Ovary (tissue), 9 donors: ENCODE data around the gene RPUSD3. TPM values are rescaled to one million over a fixed set of nuclear protein-coding genes. Genes with fewer than 3 reads are reported as not detected.

Experiments
- DNase-seq, 5 donors: peaks; one replicate each; pipeline ENCODE4 v3.0.0-alpha.2; 2019 to 2020
- H3K27ac ChIP-seq, 2 donors: fragments of 200-600 bp; one replicate each; pipeline versions ENCODE4 v1.5.1 to v1.8.0; 2019 to 2022
- H3K27me3 ChIP-seq: fragments of 200-600 bp; one replicate; pipeline ENCODE4 v1.8.0; 2022
- H3K36me3 ChIP-seq: fragments of 200-600 bp; sonication (generic); one replicate; pipeline ENCODE4 v1.5.1; 2019
- H3K4me1 ChIP-seq: one replicate; pipeline ENCODE4 v1.8.1; 2013; ENCODE audit warnings: mild to moderate bottlenecking, moderate library complexity; ENCODE audit not compliant: insufficient read depth
- H3K4me3 ChIP-seq: fragments of 200-600 bp; sonication (generic); one replicate; pipeline ENCODE4 v1.5.1; 2017
- H3K9me3 ChIP-seq, 2 donors: fragments of 200-600 bp in 1 of 2; sonication (generic) in 1 of 2; one replicate each; pipeline versions ENCODE4 v1.5.1 to v1.8.1; 2013 to 2019; ENCODE audit warnings: mild to moderate bottlenecking in 1 of 2, moderate library complexity in 1 of 2
- CTCF ChIP-seq, 3 donors: fragments of 450-650 bp in 2 of 3; fragments of 200-600 bp in 1 of 3; IDR thresholded peaks; one replicate each; pipeline versions ENCODE4 v1.5.1 to v1.8.0; 2016 to 2022; ENCODE audit warnings: antibody characterized with exemption in 3 of 3, mild to moderate bottlenecking in 1 of 3
- EP300 ChIP-seq: sonication (generic); formaldehyde crosslinking; IDR thresholded peaks from one replicate; pipeline ENCODE4 v1.6.1; 2017; ENCODE audit warnings: antibody characterized with exemption
- POLR2A ChIP-seq: fragments of 450-650 bp; IDR thresholded peaks from one replicate; pipeline ENCODE4 v1.6.1; 2017; ENCODE audit warnings: antibody characterized with exemption, mild to moderate bottlenecking, moderate library complexity
- WGBS, 3 donors: extraction: QIAGEN DNeasy Blood & Tissue Kit in 1 of 3; methylation state at CpG; one replicate each; pipeline versions ENCODE4 v1.1.5 to v1.1.7; 2013 to 2017; 5-methylcytosine and 5-hydroxymethylcytosine counted together
- intact Hi-C, 4 donors: fragments of 100-400 bp; cut with DNase I; formaldehyde crosslinking; loops; one replicate each; pipeline versions ENCODE4 v1.11.0 to v1.15.1; 2022 to 2023
- polyA plus RNA-seq, 2 donors: library from polyadenylated mRNA; stranded (reverse); fragments of 200-250 nt in 1 of 2; fragments of 350-450 nt in 1 of 2; fragmentation: Illumina TruSeq in 1 of 2; extraction: RNeasy Lipid Tissue Mini Kit (QIAGEN cat#74804) in 1 of 2; gene quantifications; one replicate each; pipeline ENCODE4 v1.2.3, GENCODE V29; 2013 to 2014
- total RNA-seq, 7 donors: library from RNA; depleted of rRNA in 2 of 7; stranded (reverse); fragments of >200 nt in 2 of 7; fragmentation: NEBNext Ultra II Directional in 3 of 7; extraction: Animal tissue kit (Norgen Biotek cat#: 25700) in 3 of 7; gene quantifications; one replicate each; pipeline versions ENCODE4 v1.1.0 to v1.2.4, GENCODE V29; 2016 to 2023
- donor health status: DM: no; HTN: no; CAD: no; lungs with moderate emphysema.
- donor health status: DM: no; HTN: no; CAD: no.
- donor health status: Bipolar disorder and iron deficiency.
- donor health status: DM: yes; HTN: yes; CAD: no.
- donor health status: DM: no; HTN: no; CAD: no.
- donor health status: DM: yes; HTN: yes; CAD: no.

RPUSD3 gene
- total and polyA plus RNA-seq, 9 donors, result 19.4 to 32.2 (median 26.8) TPM

- H3K9me3 ChIP-seq, result no peaks in the 10 kb centered on the region
- intact Hi-C loops, result no loop called here
- DNase-seq, result no peak
- TF ChIP-seq EP300 (no peak), CTCF (IDR thresholded peaks at IDR 0.05) (no peak), POLR2A (no peak)
- no peaks in the 10 kb centered on the region for H3K36me3 ChIP-seq
- H3K4me1 ChIP-seq, result no peaks in the 10 kb centered on the region
- no peak overlapping the region for H3K4me3 ChIP-seq
- H3K27me3 ChIP-seq, result no peaks in the 10 kb centered on the region
- WGBS, 3 donors, result 60 to 78% (median 74%) methylated on average over 2 of the region's 2 CpGs
- H3K27ac ChIP-seq, result no peak overlapping the region
Measured at GRCh38 chr3:9820946-9821345, 22.9 kb downstream of the RPUSD3 start.

DNA sequence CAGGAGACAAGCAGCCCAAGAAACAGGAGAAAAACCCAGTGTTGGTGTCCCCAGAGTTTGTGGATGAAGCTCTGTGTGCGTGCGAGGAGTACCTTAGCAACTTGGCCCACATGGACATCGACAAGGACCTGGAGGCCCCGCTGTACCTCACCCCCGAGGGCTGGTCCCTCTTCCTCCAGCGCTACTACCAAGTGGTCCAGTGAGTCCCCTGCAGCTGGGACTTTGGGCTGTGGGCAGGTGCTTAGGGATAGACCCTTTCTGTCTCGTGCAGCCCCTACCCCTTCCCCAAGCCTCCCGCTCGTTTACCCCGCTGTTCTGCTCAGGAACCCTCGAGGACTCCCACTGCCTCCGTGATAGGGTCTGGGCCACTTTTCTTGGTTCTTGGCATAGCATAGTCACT, 23.3 kb downstream of the RPUSD3 start:
- Histone ChIP-seq H3K4me3 (no peak overlapping the region), H3K36me3 (no peaks in the 10 kb centered on the region), H3K27me3 (no peaks in the 10 kb centered on the region), H3K4me1 (no peaks in the 10 kb centered on the region), H3K9me3 (no peaks in the 10 kb centered on the region), H3K27ac (no peak overlapping the region)
- TF ChIP-seq CTCF (IDR thresholded peaks at IDR 0.05) (no peak), POLR2A (no peak)
- 86 to 94% (median 89%) methylated on average over 12 of the region's 12 CpGs for WGBS, 3 donors
- intact Hi-C loops, result no loop called here
- DNase-seq, result no peak

GRCh38 chr3:9818666-9819335, 25.0 kb downstream of the RPUSD3 start:
- no peaks in the 10 kb centered on the region for H3K36me3 ChIP-seq
- no peak overlapping the region for H3K4me3 ChIP-seq
- H3K27me3 ChIP-seq, result no peaks in the 10 kb centered on the region
- intact Hi-C loops, result no loop called here
- no peak for DNase-seq
- no peaks in the 10 kb centered on the region for H3K4me1 ChIP-seq
- H3K9me3 ChIP-seq, result no peaks in the 10 kb centered on the region
- WGBS, 3 donors, result 80 to 95% (median 94%) methylated on average over 6 to 7 of the region's 7 CpGs
- TF ChIP-seq EP300 (no peak), CTCF (IDR thresholded peaks at IDR 0.05) (no peak), POLR2A (no peak)
- no peak overlapping the region for H3K27ac ChIP-seq

DNA sequence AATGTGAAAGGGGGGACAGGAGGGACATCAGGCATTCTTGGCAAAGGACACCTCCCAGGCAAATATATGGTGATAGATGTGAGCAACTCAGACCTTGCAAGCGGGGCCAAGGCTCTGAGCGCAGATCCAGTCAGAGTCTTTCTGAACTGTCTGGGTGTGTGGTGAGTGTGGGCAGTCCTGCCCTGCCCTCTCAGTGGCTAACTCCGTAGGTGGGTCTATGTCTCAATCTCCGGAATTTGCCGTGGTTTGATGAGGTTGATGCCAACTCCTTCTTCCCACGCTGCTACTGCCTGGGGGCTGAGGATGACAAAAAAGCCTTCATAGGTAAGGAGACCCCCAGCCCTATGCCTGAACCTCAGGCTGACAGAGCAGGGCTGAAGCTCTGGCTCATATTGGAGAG, 26.4 kb downstream of the RPUSD3 start:
- 87 to 92% (median 92%) methylated on average over 6 of the region's 6 CpGs for WGBS, 3 donors
- no peak overlapping the region for H3K27ac ChIP-seq

More for the DNA sequence above, 26.4 kb downstream of the RPUSD3 start:
- TF ChIP-seq EP300, result no peak
- TF ChIP-seq POLR2A, result no peak
- no peak for TF ChIP-seq CTCF (IDR thresholded peaks at IDR 0.05)
- Histone ChIP-seq H3K27me3 (no peaks in the 10 kb centered on the region), H3K36me3 (no peaks in the 10 kb centered on the region), H3K4me3 (no peak overlapping the region), H3K9me3 (no peaks in the 10 kb centered on the region), H3K4me1 (no peaks in the 10 kb centered on the region)
- intact Hi-C loops, result no loop called here
- DNase-seq, result no peak
